ENCODE results near the gene OPN3. TPM values are rescaled to one million over a fixed set of nuclear protein-coding genes. Genes with fewer than 3 reads are reported as not detected.

The OPN3 gene, protein sequence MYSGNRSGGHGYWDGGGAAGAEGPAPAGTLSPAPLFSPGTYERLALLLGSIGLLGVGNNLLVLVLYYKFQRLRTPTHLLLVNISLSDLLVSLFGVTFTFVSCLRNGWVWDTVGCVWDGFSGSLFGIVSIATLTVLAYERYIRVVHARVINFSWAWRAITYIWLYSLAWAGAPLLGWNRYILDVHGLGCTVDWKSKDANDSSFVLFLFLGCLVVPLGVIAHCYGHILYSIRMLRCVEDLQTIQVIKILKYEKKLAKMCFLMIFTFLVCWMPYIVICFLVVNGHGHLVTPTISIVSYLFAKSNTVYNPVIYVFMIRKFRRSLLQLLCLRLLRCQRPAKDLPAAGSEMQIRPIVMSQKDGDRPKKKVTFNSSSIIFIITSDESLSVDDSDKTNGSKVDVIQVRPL
- 51.7 and 89.8 TPM in 2 replicates for total RNA-seq

DNA sequence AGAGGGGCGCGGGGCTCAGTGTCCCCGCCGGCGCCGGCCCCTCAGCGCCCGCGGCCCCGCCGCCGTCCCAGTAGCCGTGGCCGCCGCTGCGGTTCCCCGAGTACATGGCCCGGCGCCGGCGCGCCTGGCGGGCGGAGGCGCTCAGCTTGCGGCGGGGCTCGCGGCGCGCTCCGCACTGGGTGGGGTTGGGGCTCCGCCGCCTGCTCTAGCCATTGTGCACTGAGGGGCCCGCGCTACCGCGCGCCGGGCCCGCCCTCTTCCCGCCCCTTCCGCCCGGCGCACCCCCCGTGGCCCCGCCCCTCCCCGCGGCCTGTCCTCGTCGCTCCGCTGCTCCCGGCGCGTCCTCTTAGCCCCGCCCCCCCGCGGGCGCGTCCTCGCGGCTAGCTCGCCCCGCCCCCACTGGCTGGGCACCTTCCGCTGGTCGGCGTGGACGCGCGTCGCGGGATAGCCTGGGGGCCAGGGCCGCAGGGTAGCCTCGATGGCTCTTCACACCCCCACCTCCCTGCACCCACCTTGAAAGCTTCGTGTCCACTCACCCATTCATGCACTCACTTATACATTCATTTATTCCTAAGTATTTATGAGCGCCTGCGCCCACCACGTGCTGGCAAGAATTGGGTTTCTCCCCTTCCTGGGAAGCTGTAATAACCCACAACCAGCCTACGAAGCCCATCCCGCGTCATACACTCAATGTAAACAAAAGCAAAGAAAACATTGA is at the start of gene OPN3, which contains the start of gene CHML:
Gene OPN3 (minus strand): TSS at position 221 of the 718 bp plus-strand sequence. CDS start 115 bp downstream, at position 106.
Gene CHML (minus strand): TSS at position 221 of the 718 bp plus-strand sequence. CDS start 4,603 bp downstream, outside the sequence.

DNA sequence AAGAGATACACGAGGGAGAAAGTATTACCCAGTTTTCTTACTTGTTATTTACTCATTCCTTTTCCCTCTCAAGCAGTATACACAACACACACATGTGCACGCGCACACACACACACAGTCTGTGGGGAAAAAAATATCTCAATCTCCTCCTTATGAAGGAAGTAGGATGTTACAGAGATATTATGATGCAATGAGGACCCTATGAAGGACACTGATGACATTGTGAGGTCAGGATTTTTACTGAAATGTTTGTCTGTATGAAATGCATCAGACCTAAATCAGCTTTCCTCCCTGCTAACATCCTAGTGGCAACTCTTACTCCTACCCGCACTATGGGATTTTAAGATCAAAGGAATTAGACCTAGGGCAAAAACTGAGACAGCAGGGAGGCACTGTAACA is 11.8 kb upstream of the OPN3 start, which contains the start of gene WDR64:
Gene WDR64 (plus strand): TSS at position 270 of the 400 bp plus-strand sequence. CDS start 204 bp downstream, outside the sequence.

Other genes starting within 250 kb of the OPN3 start
- 54.0 and 110 TPM in 2 replicates for gene FH, start 120.6 kb downstream of the OPN3 start, total RNA-seq
- 0.33 and 2.4 TPM in 2 replicates for gene KMO, start 108.0 kb downstream of the OPN3 start, total RNA-seq
- gene CHML, start within 50 bp of the OPN3 start, total RNA-seq, result 9.9 and 11.9 TPM in 2 replicates
- gene WDR64, start 11.9 kb upstream of the OPN3 start, total RNA-seq, result not detected in 2 replicates
- 1.0 and 13.2 TPM in 2 replicates for gene EXO1, start 207.8 kb upstream of the OPN3 start, total RNA-seq